Osteoblast (primary cell): Measurements from ENCODE around the gene MMEL1. TPM values are rescaled to one million over a fixed set of nuclear protein-coding genes. Genes with fewer than 3 reads are reported as not detected.
A peak's percentile ranks its signal among the peaks of the same experiment; 100 is the strongest.

Source experiments
- DNase-seq: peaks from one replicate; pipeline ENCODE4 v3.0.0; 2011; ENCODE audit warnings: low spot score, mixed read lengths; ENCODE audit not compliant: insufficient read length; ENCODE audit errors: missing footprints
- H2AFZ ChIP-seq: 2 replicates; pipeline ENCODE4 v1.6.0; 2011; ENCODE audit warnings: mild to moderate bottlenecking, low read length
- H3K27ac ChIP-seq: 2 replicates; pipeline ENCODE4 v1.5.1; 2011; ENCODE audit warnings: mild to moderate bottlenecking, low read depth, low read length, moderate library complexity
- H3K27me3 ChIP-seq: 2 replicates; pipeline ENCODE4 v1.6.0; 2012; ENCODE audit warnings: mild to moderate bottlenecking, control low read depth, inconsistent platforms, low read length, moderate library complexity; ENCODE audit not compliant: insufficient read depth
- H3K36me3 ChIP-seq: 2 replicates; pipeline ENCODE4 v1.5.1; 2011; ENCODE audit warnings: mild to moderate bottlenecking, low read length, control low read depth, moderate library complexity; ENCODE audit not compliant: insufficient read depth
- H3K4me1 ChIP-seq: 2 replicates; pipeline ENCODE4 v1.5.1; 2011; ENCODE audit warnings: mild to moderate bottlenecking, low read length, control low read depth, moderate library complexity; ENCODE audit not compliant: insufficient read depth
- H3K4me2 ChIP-seq: 2 replicates; pipeline ENCODE4 v1.6.0; 2011; ENCODE audit warnings: mild to moderate bottlenecking, low read length; ENCODE audit not compliant: insufficient read depth
- H3K4me3 ChIP-seq: fragments of 200-600 bp; sonication (generic); 3 replicates; pipeline ENCODE4 v1.5.1; 2012; ENCODE audit warnings: mild to moderate bottlenecking, low read length, inconsistent platforms; ENCODE audit not compliant: insufficient read depth
- H3K79me2 ChIP-seq: 2 replicates; pipeline ENCODE4 v1.6.0; 2012; ENCODE audit warnings: mild to moderate bottlenecking, low read length, control low read depth, inconsistent platforms; ENCODE audit not compliant: insufficient read depth
- H3K9me3 ChIP-seq: 2 replicates; pipeline ENCODE4 v1.5.1; 2011; ENCODE audit warnings: low read depth, low read length, control low read depth
- H4K20me1 ChIP-seq: 2 replicates; pipeline ENCODE4 v1.6.0; 2012; ENCODE audit warnings: mild to moderate bottlenecking, low read length, control low read depth; ENCODE audit not compliant: insufficient read depth
- CTCF ChIP-seq: IDR thresholded peaks from 2 replicates; pipeline ENCODE4 v1.5.1; 2011; ENCODE audit warnings: mild to moderate bottlenecking, low read depth, low read length, moderate library complexity; ENCODE audit errors: extremely low read depth
- total RNA-seq: library from RNA; depleted of rRNA; stranded (reverse); fragments of >200 nt; gene quantifications from 2 replicates; pipeline ENCODE4 v1.2.3, GENCODE V29; 2012

Gene MMEL1
- total RNA-seq, 1 donor: under 0.01 TPM

DNA sequence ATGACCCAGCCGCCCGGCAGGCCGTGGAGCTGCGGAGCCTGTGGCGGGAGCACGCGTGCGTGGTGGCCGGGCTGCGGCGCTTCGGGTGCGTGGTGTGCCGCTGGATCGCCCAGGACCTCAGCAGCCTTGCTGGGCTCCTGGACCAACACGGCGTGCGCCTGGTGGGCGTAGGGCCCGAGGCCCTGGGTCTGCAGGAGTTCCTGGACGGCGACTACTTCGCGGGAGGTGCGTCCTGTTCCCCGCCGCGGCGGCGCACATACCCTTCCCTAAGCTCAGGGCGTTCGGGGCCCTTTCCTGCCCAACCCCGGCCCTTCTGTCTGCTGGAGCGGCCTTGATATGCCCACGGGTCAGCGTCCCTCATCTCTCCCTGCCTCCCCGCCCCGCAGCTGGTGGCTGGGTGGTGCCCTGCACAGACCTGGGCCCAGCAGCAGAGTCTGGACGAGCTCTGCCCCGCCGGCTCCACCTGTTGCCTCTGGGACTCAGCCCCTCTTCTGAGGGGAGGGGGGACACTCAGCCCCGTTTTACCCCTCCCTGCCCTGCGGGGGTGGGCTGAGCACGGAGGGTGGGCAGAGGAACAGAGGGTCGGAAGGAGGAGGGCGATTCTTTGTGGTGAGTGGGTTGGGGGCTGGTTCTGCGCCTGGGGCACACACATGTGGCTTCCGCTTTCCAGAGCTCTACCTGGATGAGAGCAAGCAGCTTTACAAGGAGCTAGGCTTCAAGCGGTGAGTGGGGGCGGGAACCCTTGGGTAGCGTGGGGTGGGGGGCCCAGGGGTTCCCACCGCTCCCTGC, 45.6 kb downstream of the MMEL1 start:
- peak; percentile 97 for DNase-seq
- Histone ChIP-seq H3K4me2 (peak overlapping the region; percentile 81), H3K4me1 (peaks cover 7% of the 10 kb centered on the region), H3K79me2 (peaks cover 4% of the 10 kb centered on the region), H3K27ac (no peak overlapping the region), H3K27me3 (no peaks in the 10 kb centered on the region), H2AFZ (peak overlapping the region; percentile 88), H4K20me1 (no peaks in the 10 kb centered on the region), H3K36me3 (no peaks in the 10 kb centered on the region), H3K9me3 (no peaks in the 10 kb centered on the region), H3K4me3 (peak overlapping the region; percentile 86)
- no peak for TF ChIP-seq CTCF

DNA sequence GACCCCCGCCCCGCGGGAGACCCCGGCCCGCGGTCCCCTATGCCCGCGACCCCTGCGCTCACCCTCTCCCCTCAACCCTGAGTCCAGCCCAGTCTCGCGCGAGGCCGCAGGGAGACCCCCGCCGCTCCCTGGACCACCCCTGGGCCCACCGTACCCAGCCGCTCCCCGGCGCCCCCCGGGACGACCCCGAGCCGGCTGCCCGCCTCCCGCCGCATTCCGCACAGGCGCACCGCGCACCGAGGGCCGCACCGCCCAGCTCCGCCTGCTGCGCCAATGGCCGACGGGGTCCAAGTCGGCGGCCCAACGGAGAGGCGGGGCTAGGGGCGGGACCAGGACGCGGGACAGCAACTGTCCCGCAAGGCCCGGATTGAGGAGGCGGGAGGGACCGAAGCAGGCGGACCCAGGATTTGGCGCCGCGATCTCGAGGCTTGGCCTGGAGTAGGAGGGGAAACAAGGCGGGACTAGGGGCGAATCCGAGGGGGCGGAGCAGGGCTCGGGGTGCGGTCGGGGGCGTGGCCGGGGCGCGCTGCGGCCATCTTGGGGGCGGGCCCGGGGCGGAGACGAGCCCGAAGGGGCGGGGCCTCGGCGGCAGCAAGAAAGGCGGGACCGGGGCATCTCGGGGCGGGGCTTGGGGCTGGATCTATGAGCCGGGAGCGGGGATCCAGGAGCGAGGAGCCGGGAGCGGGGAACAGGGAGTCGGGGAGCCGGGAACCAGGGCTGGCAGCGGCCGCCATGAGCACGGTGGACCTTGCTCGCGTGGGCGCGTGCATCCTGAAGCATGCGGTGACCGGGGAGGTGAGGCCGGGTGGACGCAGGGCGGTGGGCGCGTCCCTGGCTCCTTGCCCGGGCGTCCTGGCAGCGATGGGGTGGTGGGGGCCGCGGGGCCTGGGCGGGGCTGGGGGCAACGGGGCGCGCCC, 46.4 kb downstream of the MMEL1 start, which contains the start of gene PRXL2B:
Gene PRXL2B (plus strand): TSS at position 624 of the 917 bp plus-strand sequence. CDS start 109 bp downstream, at position 733.
- H3K27ac ChIP-seq: peak within 1 kb of the TSS; percentile 37
- TF ChIP-seq CTCF: no peak
- peaks cover 8% of the 10 kb centered on the region for H3K4me1 ChIP-seq
- H3K36me3 ChIP-seq: no peaks in the 10 kb centered on the region
- peak within 1 kb of the TSS; percentile 88 for H2AFZ ChIP-seq
- no peaks in the 10 kb centered on the region for H3K9me3 ChIP-seq
- no peaks in the 10 kb centered on the region for H3K27me3 ChIP-seq
- peak within 1 kb of the TSS; percentile 96 for H3K4me2 ChIP-seq
- peaks cover 4% of the 10 kb centered on the region for H3K79me2 ChIP-seq
- peak; percentile 100 for DNase-seq
- no peaks in the 10 kb centered on the region for H4K20me1 ChIP-seq
- H3K4me3 ChIP-seq: peak within 1 kb of the TSS; percentile 86

GRCh38 chr1:2585318-2586092, 47.3 kb downstream of the MMEL1 start:
- peak overlapping the region; percentile 37 for H3K27ac ChIP-seq
- peak; percentile 95 for DNase-seq
- peak overlapping the region; percentile 88 for H2AFZ ChIP-seq

More at GRCh38 chr1:2585318-2586092, 47.3 kb downstream of the MMEL1 start:
- H3K4me3 ChIP-seq: peak overlapping the region; percentile 86
- no peaks in the 10 kb centered on the region for H3K27me3 ChIP-seq
- peaks cover 8% of the 10 kb centered on the region for H3K4me1 ChIP-seq
- peak overlapping the region; percentile 96 for H3K4me2 ChIP-seq
- H3K36me3 ChIP-seq: no peaks in the 10 kb centered on the region
- peaks cover 4% of the 10 kb centered on the region for H3K79me2 ChIP-seq
- no peaks in the 10 kb centered on the region for H4K20me1 ChIP-seq
- TF ChIP-seq CTCF: no peak
- H3K9me3 ChIP-seq: no peaks in the 10 kb centered on the region
